Skeletal muscle tissue (tissue), 4 donors: Measurements from ENCODE around the gene ANKRD29. TPM values are rescaled to one million over a fixed set of nuclear protein-coding genes. Genes with fewer than 3 reads are reported as not detected.

Experiments
- H3K27ac ChIP-seq: one replicate; pipeline ENCODE4 v1.7.0; 2013; ENCODE audit warnings: mild to moderate bottlenecking, low read depth, low read length, inconsistent platforms
- H3K27me3 ChIP-seq, 3 donors: one replicate each; pipeline ENCODE4 v1.7.0; 2013; ENCODE audit warnings: low read length in 3 of 3; ENCODE audit not compliant: control insufficient read depth in 3 of 3, insufficient read depth in 3 of 3
- H3K36me3 ChIP-seq, 3 donors: one replicate each; pipeline ENCODE4 v1.7.0; 2013; ENCODE audit warnings: low read length in 3 of 3; ENCODE audit not compliant: control insufficient read depth in 3 of 3, insufficient read depth in 3 of 3
- H3K4me1 ChIP-seq, 3 donors: one replicate each; pipeline ENCODE4 v1.7.0; 2013; ENCODE audit warnings: low read length in 3 of 3, mild to moderate bottlenecking in 3 of 3; ENCODE audit not compliant: control insufficient read depth in 3 of 3, insufficient read depth in 3 of 3
- H3K4me3 ChIP-seq, 3 donors: one replicate each; pipeline ENCODE4 v1.7.0; 2013; ENCODE audit warnings: low read length in 3 of 3
- H3K9ac ChIP-seq, 3 donors: one replicate each; pipeline ENCODE4 v1.7.0; 2013; ENCODE audit warnings: low read length in 3 of 3, mild to moderate bottlenecking in 3 of 3, moderate library complexity in 2 of 3, low read depth in 1 of 3
- H3K9me3 ChIP-seq, 3 donors: one replicate each; pipeline ENCODE4 v1.7.0; 2013; ENCODE audit warnings: low read length in 3 of 3; ENCODE audit not compliant: control insufficient read depth in 3 of 3
- total RNA-seq: library from RNA; depleted of rRNA; stranded (reverse); fragments of >200 nt; gene quantifications from one replicate; pipeline ENCODE4 v1.2.3, GENCODE V29; 2014
- donor health status: Osteomylitis.

ANKRD29 gene
- total RNA-seq, 1 donor from 2014 or later = 3.7 TPM

DNA sequence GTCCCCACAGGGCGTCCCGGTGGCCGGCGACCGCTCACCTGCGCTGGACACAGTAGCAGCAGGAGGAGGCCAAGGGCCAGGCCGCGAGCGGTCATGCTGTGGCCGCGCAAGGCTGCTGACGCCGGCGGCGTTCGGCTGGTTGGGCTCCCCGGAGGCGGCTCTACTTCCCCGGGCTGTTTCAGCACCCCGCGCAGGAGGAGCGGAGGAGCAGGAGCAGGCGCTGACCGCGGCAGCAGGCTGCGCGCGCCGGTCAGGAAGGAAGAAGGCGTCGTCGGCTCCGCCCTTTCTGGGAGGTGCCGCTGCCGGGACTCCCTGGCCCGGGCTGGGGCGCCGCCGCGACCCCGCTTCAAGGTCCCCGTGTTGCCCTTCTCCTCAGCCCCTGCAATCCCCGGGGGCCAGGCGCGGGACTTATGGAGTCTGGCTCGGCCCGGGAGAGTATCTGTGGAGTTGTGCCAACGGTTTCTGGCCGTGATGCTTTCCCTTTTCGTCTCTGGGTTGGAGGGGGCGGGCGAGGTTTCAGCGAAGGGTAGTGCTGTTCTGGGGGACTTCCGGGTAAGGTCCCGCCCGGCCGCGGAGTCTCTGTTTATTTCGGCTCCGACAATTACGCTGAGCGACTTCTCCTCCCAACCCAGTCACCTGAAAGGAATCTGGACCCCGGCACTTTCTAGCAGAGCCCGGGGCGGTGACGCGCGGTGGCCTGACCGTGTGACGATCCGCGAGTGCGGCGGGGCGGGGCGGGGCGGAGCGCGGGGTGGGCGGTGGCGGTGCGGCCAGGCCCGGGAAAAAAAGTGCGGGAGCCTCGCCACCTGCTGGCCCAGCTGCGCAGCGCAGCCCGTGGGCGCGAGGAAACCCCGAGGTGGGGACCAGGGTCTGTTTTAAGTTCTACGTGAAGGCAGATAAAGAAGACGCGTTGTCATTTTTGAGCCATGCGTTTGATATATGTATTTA is 76.2 kb downstream of the ANKRD29 start, which contains the start of gene NPC1:
NPC1 (minus strand) TSS at position 258 of the 948 bp plus-strand sequence; CDS start at position 95, 163 bp downstream.
- Histone ChIP-seq H3K4me3 (peak within 1 kb of the TSS; percentile 89 to 93 (median 90)), H3K27ac (peak within 1 kb of the TSS; percentile 100), H3K9ac (peak within 1 kb of the TSS; percentile 94 to 98 (median 97)), H3K9me3 (no peaks in the 10 kb centered on the region), H3K4me1 (peaks cover 15 to 17% (median 16%) of the 10 kb centered on the region in 3 donors), H3K36me3 (no peaks in the 10 kb centered on the region), H3K27me3 (peaks cover 0 to 3% (median 0%) of the 10 kb centered on the region in 3 donors)

DNA sequence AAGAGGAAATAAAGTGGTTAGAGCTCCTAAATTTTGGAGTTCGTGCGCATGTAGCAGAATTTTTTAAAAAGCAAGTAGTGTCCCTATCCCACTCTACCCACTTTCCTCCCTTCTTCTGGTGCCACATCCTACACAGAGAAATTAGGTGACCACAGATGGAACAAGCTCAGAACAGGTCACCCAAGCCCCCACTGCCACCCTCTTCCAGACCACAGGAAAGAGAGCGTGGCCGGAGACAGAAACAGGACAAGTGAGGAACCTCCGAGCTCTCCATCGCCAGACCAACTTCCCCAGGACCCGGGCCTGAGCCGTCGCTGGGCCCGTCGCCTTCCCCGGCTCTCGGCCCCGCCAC is 76.8 kb downstream of the ANKRD29 start:
- Histone ChIP-seq H3K9me3 (no peaks in the 10 kb centered on the region), H3K9ac (peak overlapping the region; percentile 94 to 98 (median 97)), H3K27me3 (peaks cover 0 to 3% (median 0%) of the 10 kb centered on the region in 3 donors), H3K4me1 (peaks cover 15 to 17% (median 16%) of the 10 kb centered on the region in 3 donors), H3K27ac (peak overlapping the region; percentile 100), H3K4me3 (peak overlapping the region; percentile 89 to 93 (median 90)), H3K36me3 (no peaks in the 10 kb centered on the region)

DNA sequence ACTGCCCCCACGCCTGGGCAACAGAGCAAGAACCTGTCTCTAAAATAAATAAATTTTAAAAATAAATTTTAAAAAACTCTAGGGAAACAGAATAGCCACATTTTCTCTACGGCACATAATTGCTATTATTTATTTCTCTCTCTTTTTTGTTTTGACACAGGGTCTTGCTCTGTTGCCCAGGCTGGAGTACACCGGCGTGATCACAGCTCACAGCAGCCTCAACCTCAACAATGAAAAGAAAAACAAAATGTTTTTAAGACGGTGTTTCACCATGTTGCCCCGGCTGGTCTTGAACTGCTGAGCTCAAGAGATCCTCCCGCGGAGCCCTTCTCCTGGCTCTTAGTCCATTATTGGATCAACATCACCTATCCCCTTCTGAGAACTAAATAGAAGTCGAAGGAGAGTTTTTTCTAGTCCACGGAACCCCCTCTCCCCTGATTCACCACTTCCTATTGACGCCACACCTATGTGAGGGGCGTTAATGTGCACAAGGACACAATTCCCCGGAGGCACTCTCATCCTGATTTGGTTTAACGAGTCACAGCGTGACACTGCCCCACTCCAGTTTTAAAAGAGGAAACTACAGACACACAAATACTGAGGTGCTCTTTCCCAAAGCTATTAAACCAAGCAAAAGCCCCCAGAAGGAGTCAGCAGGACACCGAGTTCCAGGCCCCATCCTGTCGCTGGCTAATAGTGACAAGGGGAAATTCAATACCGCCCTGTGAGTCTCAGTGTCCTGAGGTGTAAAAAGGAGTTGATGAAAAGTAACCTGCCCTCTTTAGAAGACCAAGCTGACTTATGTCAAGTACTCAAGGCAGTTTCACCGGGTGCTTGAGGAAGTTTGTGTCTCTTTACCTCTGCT is 77.5 kb downstream of the ANKRD29 start:
- Histone ChIP-seq H3K27ac (peak overlapping the region; percentile 100), H3K4me3 (peak overlapping the region; percentile 89 to 93 (median 90)), H3K9ac (peak overlapping the region; percentile 94 to 98 (median 97)), H3K4me1 (peaks cover 15 to 20% (median 17%) of the 10 kb centered on the region in 3 donors), H3K9me3 (no peaks in the 10 kb centered on the region), H3K27me3 (peaks cover 0 to 3% (median 0%) of the 10 kb centered on the region in 3 donors), H3K36me3 (peaks cover 0 to 2% (median 0%) of the 10 kb centered on the region in 3 donors)

DNA sequence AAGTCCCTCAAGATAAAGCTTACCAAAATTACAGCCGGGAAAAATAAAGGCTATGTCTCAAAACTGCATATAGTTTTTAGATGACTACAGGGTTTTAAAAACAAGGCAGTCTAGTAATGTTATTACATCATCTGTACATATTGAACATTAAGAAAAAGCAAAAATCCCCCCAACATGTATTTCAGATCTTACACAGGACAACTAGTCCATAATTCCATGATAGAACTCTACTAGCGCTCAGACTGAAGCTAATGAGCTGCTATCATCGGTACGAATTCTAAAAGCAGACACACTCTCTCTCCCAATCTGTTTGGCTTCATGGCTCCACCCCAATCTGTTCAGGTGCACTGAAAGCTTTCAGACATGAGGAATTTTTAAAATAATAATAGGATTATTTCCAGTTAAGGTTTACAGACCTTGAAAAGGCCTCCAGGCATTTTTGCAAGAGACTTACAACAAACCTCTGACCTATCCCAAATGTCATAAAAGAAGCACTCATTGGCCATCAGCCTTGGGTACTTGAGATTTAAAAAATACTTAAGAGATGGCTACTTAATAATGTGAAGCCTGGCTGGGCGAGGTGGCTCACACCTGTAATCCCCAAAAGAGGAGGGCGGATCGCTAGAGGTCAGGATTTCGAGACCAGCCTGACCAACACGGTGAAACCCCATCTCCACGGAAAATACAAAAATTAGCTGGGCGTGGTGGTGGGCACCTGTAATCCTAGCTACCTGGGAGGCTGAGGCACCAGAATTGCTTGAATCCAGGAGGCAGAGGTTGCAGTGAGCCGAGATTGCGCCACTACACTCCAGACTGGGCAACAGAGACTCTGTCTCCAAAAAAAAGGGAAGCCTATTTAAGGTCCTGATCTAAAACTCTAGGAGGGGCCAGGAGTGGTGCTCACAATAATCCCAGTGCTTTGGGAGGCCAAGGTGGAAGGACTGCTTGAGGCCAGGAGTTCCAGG is 78.4 kb downstream of the ANKRD29 start:
- Histone ChIP-seq H3K4me3 (no peak overlapping the region), H3K27me3 (peaks cover 0 to 3% (median 0%) of the 10 kb centered on the region in 3 donors), H3K4me1 (peaks cover 17 to 20% (median 17%) of the 10 kb centered on the region in 3 donors), H3K27ac (no peak overlapping the region), H3K9ac (no peak overlapping the region), H3K36me3 (peaks cover 0 to 2% (median 0%) of the 10 kb centered on the region in 3 donors), H3K9me3 (no peaks in the 10 kb centered on the region)

DNA sequence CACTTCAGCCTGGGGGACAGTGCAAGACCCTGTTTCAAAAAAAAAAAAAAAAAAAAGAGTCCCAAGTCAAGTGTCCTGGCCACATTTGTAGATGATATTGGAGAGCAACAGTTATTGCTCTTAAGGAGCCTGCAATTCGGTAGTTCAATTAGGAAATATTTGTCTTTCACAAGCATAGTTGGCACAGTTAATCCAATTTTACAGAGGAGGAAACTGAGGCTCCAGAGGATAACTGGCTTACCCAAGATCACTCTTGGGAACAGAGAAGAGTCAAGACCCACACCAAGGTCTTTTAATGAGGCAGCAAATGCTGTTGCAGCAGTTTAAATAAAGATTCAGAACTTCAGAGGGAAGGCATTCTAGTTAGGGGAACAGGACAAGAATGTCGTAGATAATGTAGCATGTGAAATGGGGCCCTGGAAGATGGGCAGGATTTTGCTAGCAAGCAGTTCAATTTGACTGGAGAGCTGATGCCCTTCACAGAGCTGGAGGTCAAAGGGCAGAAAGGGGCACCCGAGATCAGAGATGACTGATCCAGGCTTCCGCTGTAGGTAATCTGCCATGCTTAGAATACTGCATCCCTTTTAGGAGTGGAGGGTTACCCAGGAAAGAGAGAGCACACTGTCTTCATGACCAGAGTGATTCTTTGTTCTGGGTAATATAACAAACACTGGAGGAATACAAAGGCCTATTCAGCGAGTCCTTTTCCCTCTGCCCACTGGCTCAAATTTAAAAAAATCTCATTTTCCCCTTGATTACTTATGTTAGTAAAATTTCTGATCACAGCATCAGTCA is 79.4 kb downstream of the ANKRD29 start:
- H3K9ac ChIP-seq = no peak overlapping the region
- H3K27ac ChIP-seq = no peak overlapping the region
- H3K9me3 ChIP-seq = no peaks in the 10 kb centered on the region
- peaks cover 17 to 20% (median 17%) of the 10 kb centered on the region in 3 donors for H3K4me1 ChIP-seq
- H3K4me3 ChIP-seq = no peak overlapping the region
- H3K36me3 ChIP-seq = peaks cover 0 to 2% (median 0%) of the 10 kb centered on the region in 3 donors
- no peaks in the 10 kb centered on the region for H3K27me3 ChIP-seq

DNA sequence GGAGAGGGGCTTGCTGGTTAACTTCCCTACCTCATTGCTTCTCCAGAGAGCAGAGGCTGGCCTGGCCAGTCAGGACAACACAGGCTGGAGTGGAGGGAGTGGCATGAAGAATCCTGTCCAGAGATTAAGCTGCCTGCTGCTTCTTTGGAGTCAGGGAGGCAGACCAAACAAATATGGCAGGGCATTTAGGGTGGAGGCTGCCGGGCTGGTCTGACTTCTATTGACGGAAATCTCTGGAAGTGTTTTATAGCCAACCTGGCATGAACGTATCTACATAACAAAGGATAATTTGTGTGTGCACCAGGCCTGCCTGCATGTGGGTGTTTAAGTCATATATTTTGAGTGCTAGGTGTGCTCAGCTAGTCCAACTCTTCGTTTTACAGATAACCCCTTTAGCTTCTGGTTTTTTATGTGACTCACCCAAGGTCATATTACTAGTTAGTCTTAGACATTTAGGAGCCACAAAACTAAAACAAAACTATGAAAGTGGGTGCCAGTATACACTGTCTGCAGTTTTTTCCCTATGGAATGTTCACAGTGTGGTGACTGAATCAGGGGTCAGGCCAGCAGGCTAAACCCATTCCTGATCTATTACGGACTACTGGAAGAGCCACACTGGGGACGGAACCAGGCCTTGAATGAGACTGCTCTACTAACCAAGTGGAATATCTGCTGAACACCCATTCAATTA is 81.9 kb downstream of the ANKRD29 start:
- Histone ChIP-seq H3K4me3 (no peak overlapping the region), H3K9me3 (no peaks in the 10 kb centered on the region), H3K27ac (no peak overlapping the region), H3K9ac (no peak overlapping the region), H3K27me3 (no peaks in the 10 kb centered on the region), H3K36me3 (peaks cover 0 to 4% (median 2%) of the 10 kb centered on the region in 3 donors), H3K4me1 (peaks cover 9 to 15% (median 9%) of the 10 kb centered on the region in 3 donors)

DNA sequence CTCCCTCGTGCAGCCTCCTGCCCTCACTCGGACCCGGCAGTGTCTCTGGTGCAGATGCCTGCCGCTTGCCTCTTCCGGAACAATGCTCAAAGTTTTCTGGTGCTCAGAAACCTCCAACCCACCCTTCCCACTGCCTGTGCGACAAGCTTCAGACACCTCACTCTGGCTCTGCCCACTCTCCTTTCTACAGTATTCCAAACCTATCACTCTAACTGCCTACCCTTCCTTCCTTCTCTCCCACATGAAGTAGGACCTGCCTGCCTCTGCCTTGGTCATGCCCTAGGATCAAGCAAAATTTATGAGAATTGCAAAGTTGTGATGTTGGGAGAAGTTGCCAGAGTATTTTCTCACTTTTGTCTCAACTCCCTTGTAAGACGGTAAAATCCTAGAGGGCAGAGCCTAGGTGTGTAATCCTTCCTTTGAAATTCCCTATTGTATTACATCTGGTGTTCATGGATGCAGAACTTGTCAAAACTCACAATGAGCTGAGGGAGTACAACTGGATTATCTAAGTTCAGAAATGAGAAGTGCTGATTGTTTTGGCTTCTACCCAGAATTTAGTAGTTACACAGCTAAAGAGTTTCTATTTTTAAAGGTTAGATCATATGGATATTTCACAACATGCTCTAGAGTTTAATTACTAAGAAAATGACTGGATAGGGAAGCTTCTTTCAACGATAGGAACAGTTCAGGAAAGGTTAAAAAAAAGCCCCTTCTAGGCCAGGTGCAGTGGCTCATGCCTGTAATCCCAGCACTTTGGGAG is 83.6 kb downstream of the ANKRD29 start:
- Histone ChIP-seq H3K36me3 (peaks cover 0 to 9% (median 2%) of the 10 kb centered on the region in 3 donors), H3K4me3 (no peak overlapping the region), H3K9ac (no peak overlapping the region), H3K27ac (no peak overlapping the region), H3K4me1 (peaks cover 6 to 12% (median 10%) of the 10 kb centered on the region in 3 donors), H3K27me3 (no peaks in the 10 kb centered on the region), H3K9me3 (no peaks in the 10 kb centered on the region)
